H1 (cell line): ENCODE measurements around the gene KRTAP1-3. TPM values are rescaled to one million over a fixed set of nuclear protein-coding genes. Genes with fewer than 3 reads are reported as not detected.

Source experiments
- CTCF ChIA-PET: fragments of 300-600 bp; sonication (Branson Sonifier 250); formaldehyde crosslinking; loops from one replicate; lab custom pipeline; 2021; ENCODE audit not compliant: partially characterized antibody; lab: Charles Lee
- POLR2A ChIA-PET: fragments of 300-600 bp; sonication (Branson Sonifier 250); formaldehyde crosslinking; loops from one replicate; lab custom pipeline; 2021; ENCODE audit warnings: inconsistent platforms; ENCODE audit not compliant: partially characterized antibody; lab: Charles Lee
- DNase-seq, 2 experiments: peaks; one replicate each; pipeline versions ENCODE4 v3.0.0 to v3.0.0-alpha.2; 2010 to 2022; ENCODE audit warnings: low spot score in 2 of 2, low read depth in 1 of 2, mixed read lengths in 1 of 2
- FAIRE-seq: peaks from 2 replicates; lab custom pipeline; 2011; peaks lifted over from hg19 to GRCh38; lab: Jason Lieb, UNC
- H2AFZ ChIP-seq: 2 replicates; pipeline ENCODE4 v1.8.1; 2012; ENCODE audit warnings: low read length, inconsistent platforms
- H2AK5ac ChIP-seq: 2 replicates; pipeline ENCODE4 v1.6.1; 2013; ENCODE audit warnings: low read depth, low read length
- H2BK120ac ChIP-seq: replicated peaks from 2 replicates; pipeline ENCODE3; 2013; ENCODE audit warnings: low read depth, low read length, inconsistent platforms
- H2BK12ac ChIP-seq: 2 replicates; pipeline ENCODE4 v1.6.1; 2013; ENCODE audit warnings: low read depth, low read length
- H2BK15ac ChIP-seq: 2 replicates; pipeline ENCODE4 v1.6.1; 2013; ENCODE audit warnings: low read length
- H2BK20ac ChIP-seq: 2 replicates; pipeline ENCODE4 v1.6.1; 2013; ENCODE audit warnings: low read length
- H2BK5ac ChIP-seq: 2 replicates; pipeline ENCODE4 v1.6.1; 2013; ENCODE audit warnings: low read depth, low read length
- H3K14ac ChIP-seq: 2 replicates; pipeline ENCODE4 v1.6.1; 2013; ENCODE audit warnings: inconsistent platforms; ENCODE audit not compliant: insufficient read length
- H3K18ac ChIP-seq: 2 replicates; pipeline ENCODE4 v1.6.1; 2013; ENCODE audit warnings: low read length; ENCODE audit errors: extremely low read depth
- H3K23ac ChIP-seq: 2 replicates; pipeline ENCODE4 v1.6.1; 2013; ENCODE audit warnings: inconsistent platforms; ENCODE audit not compliant: insufficient read length
- H3K23me2 ChIP-seq: 2 replicates; pipeline ENCODE4 v1.6.1; 2013; ENCODE audit warnings: low read depth, low read length
- H3K27ac ChIP-seq: 2 replicates; pipeline ENCODE4 v1.6.1; 2011; ENCODE audit warnings: low read depth, low read length, inconsistent platforms
- H3K27me3 ChIP-seq, 4 experiments: replicated peaks in 1 of 4; 1 replicate in 1 of 4; 2 replicates in 3 of 4; pipeline versions ENCODE4 v1.6.1 to v1.8.1; 2011 to 2013; ENCODE audit warnings: low read length in 3 of 4, mild to moderate bottlenecking in 3 of 4, inconsistent platforms in 2 of 4, mixed read lengths in 2 of 4, moderate library complexity in 1 of 4; ENCODE audit not compliant: control insufficient read depth in 3 of 4, insufficient read depth in 3 of 4; ENCODE audit errors: extremely low read depth in 1 of 4
- H3K36me3 ChIP-seq, 4 experiments: 2 replicates each; pipeline versions ENCODE4 v1.6.1 to v1.8.1; 2011 to 2013; ENCODE audit warnings: mild to moderate bottlenecking in 4 of 4, low read length in 3 of 4, moderate library complexity in 2 of 4, control low read depth in 1 of 4, inconsistent platforms in 1 of 4; ENCODE audit not compliant: insufficient read depth in 4 of 4, control insufficient read depth in 2 of 4
- H3K4ac ChIP-seq: replicated peaks from 2 replicates; pipeline ENCODE3; 2013; ENCODE audit warnings: low read length, low read depth, mixed read lengths, inconsistent platforms; ENCODE audit not compliant: insufficient read length
- H3K4me1 ChIP-seq, 4 experiments: replicated peaks in 1 of 4; 1 replicate in 1 of 4; 2 replicates in 3 of 4; pipeline versions ENCODE4 v1.6.1 to v1.8.1; 2011 to 2013; ENCODE audit warnings: low read length in 3 of 4, inconsistent platforms in 2 of 4, mixed read lengths in 1 of 4; ENCODE audit not compliant: insufficient read depth in 4 of 4, control insufficient read depth in 3 of 4
- H3K4me2 ChIP-seq, 2 experiments: 2 replicates each; pipeline versions ENCODE4 v1.6.1 to v1.8.1; 2011 to 2013; ENCODE audit warnings: low read depth in 2 of 2, low read length in 2 of 2, control low read depth in 1 of 2, inconsistent platforms in 1 of 2, mild to moderate bottlenecking in 1 of 2; ENCODE audit not compliant: insufficient read depth in 1 of 2
- H3K4me3 ChIP-seq, 4 experiments: fragments of 200-600, 300-600 bp in 1 of 4; sonication (generic), shearing (Covaris generic), sonication (Bioruptor Twin) in 1 of 4; 2 replicates each; pipeline versions ENCODE4 v1.5.1 to v1.8.1; 2011 to 2016; ENCODE audit warnings: low read length in 4 of 4, low read depth in 3 of 4, control low read depth in 2 of 4, inconsistent platforms in 2 of 4, mild to moderate bottlenecking in 2 of 4, mixed read lengths in 1 of 4, moderate library complexity in 1 of 4; ENCODE audit not compliant: insufficient read depth in 2 of 4; ENCODE audit errors: extremely low read depth in 1 of 4
- H3K56ac ChIP-seq: replicated peaks from 2 replicates; pipeline ENCODE3; 2013; ENCODE audit warnings: low read depth, mild to moderate bottlenecking, mixed read lengths, low read length, inconsistent platforms; ENCODE audit not compliant: insufficient read length
- H3K79me1 ChIP-seq: 2 replicates; pipeline ENCODE4 v1.6.1; 2013; ENCODE audit warnings: low read depth, low read length, control low read depth
- H3K79me2 ChIP-seq, 2 experiments: 2 replicates each; pipeline versions ENCODE4 v1.6.1 to v1.8.1; 2012 to 2013; ENCODE audit warnings: low read length in 2 of 2, mild to moderate bottlenecking in 2 of 2, inconsistent platforms in 1 of 2; ENCODE audit not compliant: insufficient read depth in 2 of 2, control insufficient read depth in 1 of 2
- H3K9ac ChIP-seq, 4 experiments: replicated peaks in 1 of 4; 1 replicate in 1 of 4; 2 replicates in 3 of 4; pipeline versions ENCODE4 v1.6.1 to v1.8.1; 2011 to 2013; ENCODE audit warnings: low read depth in 3 of 4, low read length in 3 of 4, control low read depth in 2 of 4, mild to moderate bottlenecking in 2 of 4, moderate library complexity in 2 of 4, inconsistent platforms in 1 of 4; ENCODE audit errors: extremely low read depth in 1 of 4
- H3K9me3 ChIP-seq, 2 experiments: 2 replicates each; pipeline versions ENCODE4 v1.6.1 to v1.8.1; 2012 to 2013; ENCODE audit warnings: mild to moderate bottlenecking in 2 of 2, moderate library complexity in 2 of 2, control low read depth in 1 of 2, inconsistent platforms in 1 of 2, low read depth in 1 of 2, low read length in 1 of 2, mixed read lengths in 1 of 2; ENCODE audit not compliant: insufficient read depth in 2 of 2
- H4K20me1 ChIP-seq, 2 experiments: replicated peaks in 1 of 2; 2 replicates each; pipeline versions ENCODE3 to v1.8.1; 2011 to 2013; ENCODE audit warnings: inconsistent platforms in 2 of 2, low read length in 2 of 2, mild to moderate bottlenecking in 1 of 2; ENCODE audit not compliant: insufficient read depth in 2 of 2, control insufficient read depth in 1 of 2
- H4K5ac ChIP-seq: 2 replicates; pipeline ENCODE4 v1.6.1; 2013; ENCODE audit warnings: low read length, low read depth, mixed read lengths, inconsistent platforms; ENCODE audit not compliant: insufficient read length
- H4K8ac ChIP-seq: 2 replicates; pipeline ENCODE4 v1.8.0; 2013; ENCODE audit warnings: mild to moderate bottlenecking, moderate library complexity, low read length, inconsistent platforms; ENCODE audit not compliant: insufficient read depth; ENCODE audit errors: extremely low read depth
- H4K91ac ChIP-seq: replicated peaks from 2 replicates; pipeline ENCODE3; 2013; ENCODE audit warnings: low read length, mixed read lengths, inconsistent platforms; ENCODE audit not compliant: insufficient read length
- GABPA ChIP-seq: IDR thresholded peaks from 2 replicates; pipeline ENCODE4 v1.6.1; 2011; ENCODE audit warnings: mild to moderate bottlenecking, low read length, moderate library complexity, borderline replicate concordance; ENCODE audit not compliant: insufficient read depth
- PHF8 ChIP-seq: fragments of 200-600 bp; sonication (generic); conservative IDR thresholded peaks from 2 replicates; pipeline ENCODE4 v1.7.1; 2012; ENCODE audit warnings: low read depth, mild to moderate bottlenecking, inconsistent platforms, low read length, moderate library complexity
- polyA plus RNA-seq, 7 experiments: library from polyadenylated mRNA; depleted of rRNA in 3 of 7; stranded (reverse) in 5 of 7; unstranded in 2 of 7; fragments of >200 nt in 5 of 7; fragments of 200-250 nt in 2 of 7; gene quantifications; 1 replicate in 5 of 7; 2 replicates in 1 of 7; 4 replicates in 1 of 7; pipeline versions ENCODE4 v1.2.1 to v1.2.3, GENCODE V29; 2011 to 2013; ENCODE audit warnings: missing spikeins in 2 of 7, mixed read lengths in 2 of 7
- total RNA-seq: library from RNA; stranded (reverse); fragmentation: NEBNext Ultra II Directional; extraction: Animal tissue kit (Norgen Biotek cat#: 25700); gene quantifications from 2 replicates; pipeline ENCODE4 v1.2.1, GENCODE V29; 2021

Gene KRTAP1-3
- total and polyA plus RNA-seq, 2 of the 8 experiments (the other 6 are each of a cell fraction or from before 2014, with no cell fraction given): not detected

DNA sequence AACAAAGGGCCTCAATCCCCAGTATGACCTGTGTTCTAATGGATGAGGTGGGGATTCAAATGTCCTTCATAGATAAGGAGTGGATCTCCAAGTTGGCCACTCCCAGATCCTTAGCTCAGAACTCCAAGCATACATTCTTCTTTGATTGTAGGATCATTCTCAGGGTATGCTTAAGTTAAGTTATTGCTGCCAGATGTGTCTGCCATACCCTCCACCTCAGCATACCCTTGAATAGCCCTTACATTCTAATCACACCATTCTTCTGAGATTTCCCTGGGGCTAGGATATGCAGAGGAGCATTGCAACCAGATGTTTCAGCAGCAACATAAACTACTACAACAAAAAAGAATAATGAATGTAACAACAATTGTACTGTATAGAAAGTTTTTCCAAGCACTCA lies 32.6 kb upstream of the KRTAP1-3 start:
- H2BK12ac ChIP-seq: no peak overlapping the region
- no peaks in the 10 kb centered on the region for H3K9me3 ChIP-seq
- no peak overlapping the region for H3K14ac ChIP-seq
- no peak overlapping the region for H3K4me3 ChIP-seq
- H3K18ac ChIP-seq: no peak overlapping the region
- no peaks in the 10 kb centered on the region for H3K79me2 ChIP-seq
- H2BK20ac ChIP-seq: no peak overlapping the region
- H3K79me1 ChIP-seq: no peaks in the 10 kb centered on the region
- no peak overlapping the region for H2BK5ac ChIP-seq
- POLR2A ChIA-PET: no interaction called here
- H3K4me2 ChIP-seq: no peak overlapping the region
- H3K27ac ChIP-seq: no peak overlapping the region
- H2AFZ ChIP-seq: no peak overlapping the region
- no peak overlapping the region for H2AK5ac ChIP-seq
- H3K4me1 ChIP-seq: no peaks in the 10 kb centered on the region
- no peak overlapping the region for H3K56ac ChIP-seq
- H4K20me1 ChIP-seq: no peaks in the 10 kb centered on the region
- H3K27me3 ChIP-seq: no peaks in the 10 kb centered on the region
- H3K36me3 ChIP-seq: no peaks in the 10 kb centered on the region
- H4K91ac ChIP-seq: no peak overlapping the region
- no peak overlapping the region for H2BK15ac ChIP-seq
- no peak for FAIRE-seq
- no peak for DNase-seq
- no peak overlapping the region for H3K23ac ChIP-seq
- H3K9ac ChIP-seq: no peak overlapping the region
- no peak overlapping the region for H4K5ac ChIP-seq
- H3K23me2 ChIP-seq: no peaks in the 10 kb centered on the region
- H2BK120ac ChIP-seq: no peak overlapping the region
- H4K8ac ChIP-seq: no peak overlapping the region
- H3K4ac ChIP-seq: no peak overlapping the region
- CTCF ChIA-PET: no interaction called here
- TF ChIP-seq PHF8 (no peak), GABPA (no peak)
